HG02798 (cell line): ENCODE measurements around the gene PI16.
A peak's percentile ranks its signal among the peaks of the same experiment; 100 is the strongest.

Experiments used
- ATAC-seq: cut with Tn5 transposase; IDR thresholded peaks from one replicate; pipeline ENCODE4 v1.9.1; 2021; ENCODE audit warnings: mild to moderate bottlenecking; ENCODE audit not compliant: unreplicated experiment, poor library complexity

The PI16 gene

GRCh38 chr6:36970892-36971842 is 16.6 kb downstream of the PI16 start:
- ATAC-seq: no peak

GRCh38 chr6:36971921-36972673 is 17.6 kb downstream of the PI16 start:
- no peak for ATAC-seq

DNA sequence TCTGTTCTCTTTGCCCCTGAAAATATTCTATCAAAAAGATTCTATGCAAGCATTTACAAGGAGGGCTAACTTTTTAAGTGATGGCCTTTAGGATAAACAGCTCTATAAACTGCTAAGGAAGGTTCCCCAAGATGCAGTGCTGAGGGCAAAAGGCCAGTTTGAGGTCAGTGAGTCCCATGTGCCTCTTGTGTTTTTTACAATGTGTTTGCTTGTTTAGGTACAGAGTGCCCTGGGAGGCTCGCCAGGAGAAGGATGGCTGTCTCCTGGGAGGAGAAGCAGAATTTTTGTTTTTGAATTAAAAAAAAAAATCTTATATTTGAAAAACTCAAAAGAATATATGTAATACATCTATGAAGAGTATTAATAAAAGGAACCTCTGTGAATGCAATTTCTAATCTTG is 18.7 kb downstream of the PI16 start:
- no peak for ATAC-seq

- ATAC-seq: no peak
These were observed 19.1 kb downstream of the PI16 start for GRCh38 chr6:36973647-36974046.

GRCh38 chr6:36975231-36976006 is 20.9 kb downstream of the PI16 start:
- no peak for ATAC-seq

DNA sequence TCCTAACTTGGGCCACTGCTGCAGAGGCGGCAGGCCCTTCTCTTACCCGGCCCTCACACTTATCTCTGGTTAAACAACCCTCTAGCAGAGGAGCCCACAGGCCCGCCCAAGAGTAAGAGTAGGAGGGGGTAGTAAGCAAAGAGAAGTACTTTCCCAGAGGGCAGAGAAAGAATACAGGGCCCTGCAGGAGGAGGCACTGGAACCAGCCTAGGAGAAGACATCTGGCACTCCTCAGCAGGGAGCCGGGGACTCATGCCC is 21.4 kb downstream of the PI16 start:
- ATAC-seq: no peak

DNA sequence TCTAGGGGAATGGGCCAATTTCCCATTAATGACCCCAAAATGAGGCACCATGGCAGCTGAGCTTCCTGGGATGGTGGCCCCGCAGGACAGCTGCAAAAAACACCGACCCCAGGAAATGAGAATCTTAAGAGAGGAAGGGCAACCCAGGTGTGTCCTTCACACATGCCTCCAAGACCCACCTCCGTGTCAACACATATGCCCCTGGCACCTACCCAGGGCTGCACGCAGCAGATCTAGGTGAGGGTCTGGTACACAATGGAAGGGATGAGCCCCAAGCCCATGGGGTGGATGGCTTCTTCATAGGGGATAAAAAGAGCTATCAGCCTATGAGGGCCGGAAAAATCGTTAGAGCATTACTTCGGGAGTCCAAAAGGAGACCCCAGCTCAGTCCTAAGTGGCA is 22.0 kb downstream of the PI16 start:
- ATAC-seq: no peak

DNA sequence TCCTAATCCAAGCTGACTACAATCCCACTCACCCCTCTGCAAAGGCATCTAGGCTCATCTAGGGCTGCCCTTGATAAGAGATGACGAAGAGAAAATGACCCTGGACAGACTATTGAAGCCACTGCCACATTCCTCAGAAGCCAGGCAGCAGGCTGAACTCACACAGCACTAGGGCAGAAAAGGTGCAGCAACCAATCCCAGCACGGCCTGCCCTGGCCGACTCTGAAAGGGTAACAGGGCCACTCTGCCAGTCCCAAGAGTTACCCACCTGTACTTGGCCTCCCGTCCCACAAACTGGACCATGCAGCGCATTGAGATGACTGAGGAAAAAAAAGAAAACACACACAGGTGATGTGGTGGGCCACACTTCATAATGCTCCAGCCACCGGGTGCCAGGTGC is 22.4 kb downstream of the PI16 start:
- ATAC-seq: no peak

- no peak for ATAC-seq
These were observed 23.0 kb downstream of the PI16 start for GRCh38 chr6:36977470-36977941.

DNA sequence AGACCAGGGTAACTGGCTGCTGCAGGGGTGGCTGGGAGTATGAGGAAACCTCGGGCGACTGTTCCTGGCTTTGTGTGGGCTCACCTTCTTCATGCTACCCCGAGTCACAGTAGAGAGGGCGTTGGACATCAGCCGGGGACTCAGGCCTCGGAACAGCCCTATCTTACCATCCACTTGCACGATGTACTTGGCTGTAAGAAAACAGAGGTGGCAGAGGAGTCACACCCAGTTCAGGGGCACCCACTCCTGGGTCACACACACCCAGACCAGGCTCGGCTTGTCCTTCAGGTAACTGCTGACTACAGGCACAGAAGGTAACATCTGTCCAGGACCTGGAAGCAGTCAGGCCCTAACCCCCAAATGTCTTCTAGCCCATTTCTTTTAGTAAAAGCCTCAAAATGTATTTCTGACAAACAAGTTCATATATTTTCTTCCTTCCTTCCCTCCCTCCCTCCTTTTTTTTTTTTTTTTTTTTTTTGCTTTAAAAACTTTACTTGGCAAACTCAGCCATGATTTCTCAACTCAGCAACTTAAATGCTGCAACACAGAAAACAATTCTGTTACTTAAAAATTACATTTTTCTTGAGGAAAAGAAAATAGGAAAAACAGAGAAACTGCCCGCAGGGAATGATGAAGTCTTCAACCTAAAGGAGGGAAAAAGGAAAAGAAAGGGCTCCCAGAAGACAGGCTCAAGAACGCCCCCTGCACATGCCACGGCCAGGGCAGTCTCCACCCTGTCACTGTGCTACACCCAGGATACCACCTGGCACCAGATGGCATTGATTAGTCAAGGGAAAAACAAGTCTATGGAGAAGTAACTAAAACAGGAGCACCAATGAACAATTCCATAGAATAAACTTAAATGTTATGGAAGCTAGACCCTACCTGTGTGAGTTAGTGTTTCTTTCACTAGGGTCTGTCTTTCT is 24.1 kb downstream of the PI16 start:
- no peak for ATAC-seq

- ATAC-seq: no peak
These were observed 24.8 kb downstream of the PI16 start for GRCh38 chr6:36979347-36979742.

GRCh38 chr6:36980129-36980528 is 25.6 kb downstream of the PI16 start:
- ATAC-seq: no peak

GRCh38 chr6:36980876-36981619 is 26.5 kb downstream of the PI16 start:
- no peak for ATAC-seq

DNA sequence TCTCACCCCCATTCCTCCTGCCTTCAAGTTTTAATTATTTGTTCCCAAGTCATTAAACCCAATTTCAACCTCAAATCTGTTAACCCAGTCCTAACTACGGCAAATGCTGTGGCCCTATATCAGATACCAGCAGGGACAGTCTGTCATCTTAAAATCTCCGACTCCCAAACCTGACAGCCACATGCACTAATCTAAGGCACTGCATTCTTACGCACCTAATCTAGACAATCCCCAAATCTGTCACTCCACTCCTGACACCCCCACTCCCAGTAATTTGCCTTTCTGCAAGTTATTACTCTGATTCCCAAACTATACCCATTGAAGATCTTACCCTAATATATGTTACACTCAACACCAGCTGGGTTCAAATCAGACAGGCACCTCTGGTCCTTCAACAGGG is 29.0 kb downstream of the PI16 start:
- no peak for ATAC-seq

DNA sequence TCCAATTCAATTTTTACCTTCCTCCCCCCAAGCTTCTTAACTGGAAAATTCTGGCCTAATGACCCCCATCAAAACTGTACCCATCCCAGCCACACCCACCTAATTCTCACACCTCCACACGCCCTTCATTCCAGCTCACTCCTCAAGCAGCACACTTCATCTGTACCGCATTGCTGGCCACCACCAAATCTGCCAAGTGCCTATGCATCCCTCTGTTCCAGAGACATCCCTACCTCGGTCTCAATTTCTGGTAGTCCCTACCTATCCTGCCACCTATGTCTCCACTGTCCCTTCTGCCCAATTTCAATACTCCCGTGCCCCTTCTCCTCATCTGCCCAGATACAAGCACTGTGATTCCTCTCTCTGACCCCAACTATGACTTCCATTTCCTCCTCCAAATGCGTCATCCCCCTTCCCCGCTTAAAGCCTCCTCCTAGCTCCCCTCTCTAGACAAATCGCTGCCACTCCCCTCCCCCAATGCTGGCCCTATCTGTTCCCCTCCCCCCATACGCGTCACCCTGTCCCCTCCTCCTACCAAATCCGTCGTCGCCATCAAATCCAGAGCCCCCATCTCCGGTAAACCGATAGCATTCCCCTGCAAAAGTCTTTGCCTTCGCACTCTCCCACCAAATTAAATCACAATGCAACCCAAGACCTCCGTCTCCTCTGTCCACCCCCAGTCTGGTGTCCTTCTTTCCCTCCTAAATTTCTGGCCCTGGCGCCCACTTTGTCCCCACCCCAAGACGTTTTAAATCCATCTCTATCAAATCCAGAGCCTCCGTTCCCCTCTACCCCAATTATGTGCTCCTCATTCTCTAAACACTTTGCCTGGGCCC is 30.3 kb downstream of the PI16 start:
- no peak for ATAC-seq

DNA sequence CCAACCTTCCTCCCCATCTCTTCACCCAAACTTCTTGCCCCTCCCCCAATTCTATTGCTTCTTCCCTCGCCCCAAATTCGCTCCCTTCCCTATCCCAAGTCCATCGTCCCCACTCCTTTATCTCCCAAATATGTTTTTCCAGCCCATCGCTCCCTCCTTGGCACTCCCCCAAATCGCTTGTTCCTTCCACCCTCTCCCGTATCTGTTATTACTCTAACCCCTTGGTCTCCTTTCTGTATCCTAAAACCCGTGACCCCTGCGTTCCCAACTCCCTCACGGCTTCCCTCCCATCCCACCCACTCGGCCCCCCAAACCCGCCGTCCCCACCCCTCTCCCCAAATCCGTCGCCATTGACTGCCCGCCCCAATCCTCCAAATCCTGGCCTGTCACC is 30.9 kb downstream of the PI16 start:
- no peak for ATAC-seq

- peak; percentile 91 for ATAC-seq
These were observed 31.5 kb downstream of the PI16 start, which contains the start of gene MTCH1 for GRCh38 chr6:36985808-36986703. TSS of gene MTCH1 (minus strand) at chr6:36986196. CDS start at chr6:36986173, 23 bp downstream.
